HG02798 (cell line): ENCODE measurements around the gene PKIB.
"Not testable (repeated sequence)": the region's sequence is repeated elsewhere in the genome, so short reads cannot be mapped to it uniquely, and the experiment has no call there.

Experiments
- ATAC-seq: cut with Tn5 transposase; IDR thresholded peaks from one replicate; pipeline ENCODE4 v1.9.1; 2021; ENCODE audit warnings: mild to moderate bottlenecking; ENCODE audit not compliant: unreplicated experiment, poor library complexity

Gene PKIB

GRCh38 chr6:122609881-122610689, at the start of gene PKIB:
TSS of gene PKIB (plus strand) at chr6:122610405. CDS start at chr6:122717795, 107,390 bp downstream.
- peak; percentile 89 for ATAC-seq

DNA sequence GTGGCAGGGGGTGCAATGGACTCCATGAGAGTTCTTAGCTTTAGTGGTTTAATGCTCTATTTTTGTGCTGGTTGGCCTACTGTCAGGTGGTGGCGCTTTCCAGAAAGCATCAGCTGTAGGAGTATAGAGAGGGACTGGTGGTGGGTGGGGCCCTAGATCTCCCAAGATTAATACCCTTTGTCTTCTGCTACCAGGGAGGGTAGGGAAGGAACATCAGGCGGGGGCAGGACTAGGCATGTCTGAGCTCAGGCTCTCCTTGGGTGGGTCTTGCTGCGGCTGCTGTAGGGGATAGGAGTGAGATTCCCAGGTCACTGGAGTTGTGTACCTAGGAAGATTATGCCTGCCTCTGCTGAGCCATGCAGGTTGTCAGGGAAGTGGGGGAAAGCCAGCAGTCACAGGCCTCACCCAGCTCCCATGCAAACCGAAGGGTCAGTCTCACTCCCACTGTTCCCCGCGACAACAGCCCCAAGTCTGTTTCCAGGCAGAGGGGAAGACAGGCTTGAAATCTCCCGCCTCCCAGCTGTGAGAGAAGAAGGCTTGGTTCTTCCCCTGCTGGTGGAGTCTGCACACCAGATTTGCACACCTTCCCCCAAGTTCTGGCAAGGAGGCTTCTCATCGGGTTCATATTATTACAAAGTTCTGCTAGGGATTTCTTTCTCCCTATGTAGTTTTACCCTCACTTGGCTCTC, 46.7 kb upstream of the PKIB start:
- no peak for ATAC-seq

DNA sequence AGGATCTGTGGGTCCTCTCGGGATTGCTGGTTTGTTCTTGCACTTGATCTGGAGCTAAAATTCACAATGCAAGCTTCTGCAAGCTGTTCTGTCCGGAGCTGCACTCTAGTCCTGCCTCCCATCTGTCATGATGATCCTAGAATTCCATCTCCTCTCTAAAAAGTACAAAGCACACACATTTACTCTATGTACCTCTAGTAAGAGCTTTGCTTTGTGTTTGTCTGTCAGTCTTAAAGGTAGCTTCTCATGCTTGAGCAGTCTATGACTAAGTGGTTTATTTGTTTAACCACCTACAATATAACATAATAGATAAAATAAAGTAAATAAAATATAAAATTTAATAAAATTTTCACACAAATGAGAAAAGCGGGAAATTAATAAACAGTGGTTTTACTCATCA, 46.0 kb upstream of the PKIB start:
- no peak for ATAC-seq

- no peak for ATAC-seq
These were observed 44.5 kb upstream of the PKIB start for GRCh38 chr6:122565708-122566107.

- no peak for ATAC-seq
These were observed 43.2 kb upstream of the PKIB start for GRCh38 chr6:122567034-122567433.

DNA sequence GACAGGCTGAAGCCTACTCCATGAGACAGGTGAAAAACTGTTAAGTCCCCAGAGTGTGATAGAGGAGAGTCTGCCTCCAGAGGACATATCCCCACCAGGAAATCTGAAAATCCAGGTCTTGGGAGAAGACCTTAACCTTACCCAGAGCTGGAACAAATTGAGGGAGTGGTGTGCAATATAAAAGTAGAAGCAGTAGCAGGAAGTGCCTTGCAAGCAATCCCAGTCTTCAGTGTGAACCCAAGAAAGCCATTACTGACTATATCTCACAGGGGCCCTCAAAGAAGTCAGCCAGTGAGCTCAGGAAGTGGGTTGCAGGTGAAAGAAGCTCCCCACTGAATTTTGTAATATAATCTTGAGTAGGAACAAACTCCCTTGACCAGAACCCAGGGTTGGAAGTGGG, 41.9 kb upstream of the PKIB start:
- ATAC-seq = no peak

GRCh38 chr6:122568797-122569221, 41.4 kb upstream of the PKIB start:
- no peak for ATAC-seq

GRCh38 chr6:122569230-122569771, 40.9 kb upstream of the PKIB start:
- ATAC-seq = no peak

DNA sequence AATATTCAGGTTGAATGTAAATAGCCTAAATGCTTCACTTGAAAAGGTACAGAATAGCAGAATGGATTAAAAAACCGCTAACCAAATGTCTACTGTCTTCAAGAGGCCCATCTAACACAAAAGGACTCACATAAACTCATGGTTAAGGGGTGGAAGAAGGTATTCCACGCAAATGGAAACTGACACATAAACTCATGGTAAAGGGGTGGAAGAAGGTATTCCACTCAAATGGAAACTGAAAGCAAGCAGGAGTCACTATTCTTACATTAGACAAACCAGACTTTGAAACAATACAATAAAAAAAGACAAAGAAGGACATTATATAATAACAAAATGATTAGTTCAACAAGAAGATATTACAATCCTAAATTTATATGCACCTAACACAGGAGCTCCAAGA, 38.3 kb upstream of the PKIB start:
- peak; percentile 58 for ATAC-seq

- ATAC-seq = no peak
These were observed 33.3 kb upstream of the PKIB start for GRCh38 chr6:122576888-122577287.

DNA sequence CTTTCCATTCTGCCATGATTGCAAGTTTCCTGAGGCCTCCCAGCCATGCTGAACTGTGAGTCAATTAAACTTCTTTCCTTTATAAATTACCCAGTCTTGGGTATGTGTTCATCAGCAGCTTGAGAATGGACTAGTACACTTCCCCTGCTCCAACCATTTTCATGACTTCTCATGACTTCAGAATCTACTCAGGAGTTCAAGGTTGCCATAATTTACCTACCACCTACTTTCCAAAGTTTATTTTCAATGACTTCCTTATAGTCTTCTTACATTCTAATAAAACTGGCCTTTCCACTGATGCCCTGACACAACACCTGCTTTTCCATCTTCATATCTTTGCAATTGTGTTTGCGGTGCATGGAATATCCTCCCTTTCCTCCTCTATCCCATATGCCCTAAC, 31.2 kb upstream of the PKIB start:
- ATAC-seq = no peak

GRCh38 chr6:122580737-122581136, 29.5 kb upstream of the PKIB start:
- no peak for ATAC-seq

DNA sequence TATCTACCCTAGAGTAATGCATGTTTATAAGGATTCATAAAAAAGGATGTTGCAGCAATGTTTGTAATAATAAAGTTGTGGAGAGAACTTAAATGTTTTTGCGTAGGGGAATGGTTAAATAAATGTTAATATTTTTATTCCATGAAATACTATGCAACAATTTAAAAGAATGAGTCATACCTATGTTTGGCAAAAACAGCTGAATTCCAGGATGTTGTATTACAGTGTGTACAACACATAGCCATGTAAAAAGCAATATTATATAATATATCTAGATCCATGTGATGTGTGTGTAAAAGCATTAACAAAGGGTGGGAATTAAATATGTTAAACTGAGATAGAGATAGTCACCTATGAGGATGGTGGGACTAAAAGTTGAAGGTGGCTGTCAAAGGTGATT, 21.1 kb upstream of the PKIB start:
- ATAC-seq = no peak

GRCh38 chr6:122598295-122598694, 11.9 kb upstream of the PKIB start:
- ATAC-seq = not testable (repeated sequence)

DNA sequence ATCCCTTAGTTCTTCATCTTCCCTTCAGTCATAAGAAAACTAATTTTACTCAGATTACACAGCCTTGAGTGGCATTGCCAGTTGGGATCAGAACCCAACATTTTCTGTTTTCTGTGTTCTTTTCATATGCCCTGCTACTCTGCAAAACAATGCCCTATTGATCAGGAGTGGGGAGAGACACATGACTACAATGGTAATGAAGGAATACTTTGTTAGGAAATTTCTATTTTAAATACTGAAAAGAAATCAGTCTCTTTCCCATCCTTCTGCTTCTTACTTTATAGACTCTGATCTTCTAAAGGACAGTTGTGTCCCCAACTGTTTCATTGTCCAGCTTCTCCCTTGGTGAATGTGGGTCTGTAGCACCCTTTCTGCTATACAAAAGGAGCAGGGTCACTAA, 5.5 kb upstream of the PKIB start:
- no peak for ATAC-seq

DNA sequence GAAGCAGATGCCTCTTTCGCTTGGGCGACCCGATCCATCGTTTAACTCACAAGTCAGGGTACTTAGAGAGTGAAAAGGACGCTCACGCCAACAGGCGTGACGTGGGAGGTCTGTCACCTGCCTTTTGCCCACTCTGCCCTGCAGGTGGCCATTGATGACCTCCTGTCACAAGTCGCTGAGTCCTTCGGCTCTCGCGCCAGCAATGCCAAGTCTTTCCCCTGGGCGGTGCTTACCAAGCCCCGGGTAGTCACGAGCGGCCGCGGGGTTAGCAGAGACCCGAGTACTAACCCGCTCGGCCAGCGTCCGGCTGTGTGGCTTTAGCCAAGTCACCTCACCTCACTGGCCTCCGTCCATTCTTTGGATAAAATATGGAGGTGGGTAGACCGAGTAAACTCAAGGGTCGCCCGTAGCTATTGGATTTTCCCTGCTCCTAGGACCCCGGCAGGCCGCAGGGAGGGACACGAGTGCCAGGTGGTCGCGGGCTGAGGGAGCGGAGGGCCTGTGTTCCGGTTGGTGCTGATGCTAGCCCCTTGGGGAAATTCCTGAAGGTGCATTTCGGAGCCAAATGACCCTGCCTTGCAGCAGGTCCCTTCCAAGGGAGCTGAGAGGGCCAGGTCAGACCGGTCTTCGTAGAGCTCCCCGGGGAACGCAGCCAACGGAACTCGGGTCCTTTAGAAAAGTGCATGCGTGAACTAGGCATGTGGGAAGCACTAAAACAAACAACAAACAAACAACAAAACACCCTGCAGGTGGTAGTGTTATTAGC, 668 bp downstream of the PKIB start:
- peak; percentile 32 for ATAC-seq

DNA sequence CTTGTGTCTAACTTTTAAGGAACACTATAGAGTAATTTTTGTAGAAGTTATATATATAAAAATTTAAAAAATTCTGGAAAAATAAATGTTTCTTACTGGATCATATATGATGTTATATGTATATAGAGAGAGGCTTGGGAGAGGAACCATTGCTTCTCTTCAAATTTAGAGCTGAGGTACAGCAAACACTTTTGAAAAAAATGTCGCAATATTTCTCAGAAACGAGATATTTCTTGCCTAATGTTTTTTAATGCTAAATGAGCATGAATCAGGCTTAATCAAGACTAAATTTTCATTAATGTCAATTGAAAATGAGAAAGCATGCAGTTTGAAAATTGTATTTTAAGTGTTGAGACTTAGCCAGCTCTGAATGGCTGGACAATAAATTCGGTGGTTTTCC, 2.6 kb downstream of the PKIB start:
- ATAC-seq = no peak

DNA sequence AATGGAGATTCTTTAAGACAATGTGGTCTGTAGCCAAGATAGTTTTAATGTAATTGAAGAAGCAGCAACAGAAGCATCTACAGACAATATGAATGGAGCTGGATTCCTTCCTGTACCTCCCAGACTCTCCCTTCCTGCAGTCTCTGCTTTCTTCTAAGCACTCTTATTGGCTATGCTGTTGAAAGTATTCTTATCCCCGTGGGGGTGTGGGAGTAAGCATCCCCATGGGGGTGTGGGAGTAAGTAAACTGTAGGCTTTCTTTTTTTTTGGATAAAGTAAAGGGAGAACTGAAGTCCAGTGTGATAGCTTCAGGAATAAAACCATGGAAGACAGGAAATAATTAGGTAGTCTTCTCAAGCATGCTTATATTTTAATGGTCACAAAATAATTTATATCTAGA, 4.1 kb downstream of the PKIB start:
- no peak for ATAC-seq

- ATAC-seq = no peak
These were observed 5.2 kb downstream of the PKIB start for GRCh38 chr6:122615409-122615808.

DNA sequence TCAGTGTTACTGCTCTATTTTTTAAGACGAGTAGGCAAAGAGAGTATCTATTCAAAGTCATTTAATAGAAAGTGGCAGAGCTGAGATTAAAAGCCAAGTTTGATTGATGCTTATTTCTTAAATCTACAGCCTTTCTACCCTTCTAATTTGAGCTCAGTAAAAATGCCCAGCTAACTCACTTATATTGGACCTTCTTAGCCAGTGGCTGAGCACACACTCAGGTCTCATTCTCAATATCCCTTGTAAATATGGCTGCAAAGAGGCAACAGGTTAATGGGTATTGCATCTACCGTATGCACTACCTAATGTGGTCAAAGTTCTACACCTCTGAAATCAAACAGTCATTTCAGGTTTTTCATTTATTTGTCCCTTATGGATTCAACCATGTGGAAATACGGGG, 6.7 kb downstream of the PKIB start:
- ATAC-seq = no peak

GRCh38 chr6:122619309-122619708, 9.1 kb downstream of the PKIB start:
- ATAC-seq = no peak
